H9 (cell line): ENCODE results near the gene FBXL20. TPM values are rescaled to one million over a fixed set of nuclear protein-coding genes. Genes with fewer than 3 reads are reported as not detected.
"Not testable (repeated sequence)": the region's sequence is repeated elsewhere in the genome, so short reads cannot be mapped to it uniquely, and the experiment has no call there.

Experiments used
- DNase-seq: peaks from one replicate; pipeline ENCODE4 v3.0.0-alpha.2; 2017
- H2AFZ ChIP-seq: one replicate; pipeline ENCODE4 v1.6.1; 2013; ENCODE audit warnings: mild to moderate bottlenecking, low read length, control low read depth, moderate library complexity
- H2AK5ac ChIP-seq: 2 replicates; pipeline ENCODE4 v1.6.1; 2013; ENCODE audit warnings: low read length, control low read depth, mixed read lengths; ENCODE audit not compliant: insufficient read length
- H2BK120ac ChIP-seq: one replicate; pipeline ENCODE4 v1.6.1; 2013; ENCODE audit warnings: low read depth, mild to moderate bottlenecking, low read length, control low read depth, inconsistent platforms; ENCODE audit not compliant: poor library complexity, severe bottlenecking
- H2BK12ac ChIP-seq: 2 replicates; pipeline ENCODE4 v1.6.1; 2013; ENCODE audit warnings: low read length, control low read depth, mixed read lengths, low read depth; ENCODE audit not compliant: insufficient read length
- H2BK15ac ChIP-seq: 2 replicates; pipeline ENCODE4 v1.6.1; 2013; ENCODE audit warnings: low read depth, low read length, control low read depth
- H2BK20ac ChIP-seq: one replicate; pipeline ENCODE4 v1.6.1; 2013; ENCODE audit warnings: low read depth, mild to moderate bottlenecking, low read length, control low read depth, inconsistent platforms; ENCODE audit not compliant: poor library complexity, severe bottlenecking
- H2BK5ac ChIP-seq: 2 replicates; pipeline ENCODE4 v1.6.1; 2013; ENCODE audit warnings: low read length, control low read depth, mixed read lengths; ENCODE audit not compliant: insufficient read length
- H3K14ac ChIP-seq: 2 replicates; pipeline ENCODE4 v1.6.1; 2013; ENCODE audit warnings: low read length, control low read depth; ENCODE audit not compliant: insufficient read depth
- H3K18ac ChIP-seq: 2 replicates; pipeline ENCODE4 v1.6.1; 2013; ENCODE audit warnings: low read depth, mild to moderate bottlenecking, mixed read lengths, low read length, control low read depth; ENCODE audit not compliant: insufficient read length
- H3K23ac ChIP-seq: 2 replicates; pipeline ENCODE4 v1.6.1; 2013; ENCODE audit warnings: low read length, control low read depth, mixed read lengths, low read depth; ENCODE audit not compliant: insufficient read length
- H3K23me2 ChIP-seq: 2 replicates; pipeline ENCODE4 v1.6.1; 2013; ENCODE audit warnings: low read depth, mild to moderate bottlenecking, mixed read lengths, low read length, control low read depth; ENCODE audit not compliant: insufficient read length, poor library complexity, severe bottlenecking
- H3K27ac ChIP-seq: 2 replicates; pipeline ENCODE4 v1.5.1; 2013; ENCODE audit warnings: low read length, control low read depth, mixed read lengths, low read depth; ENCODE audit not compliant: insufficient read length
- H3K27me3 ChIP-seq: 2 replicates; pipeline ENCODE4 v1.6.1; 2013; ENCODE audit warnings: low read length, control low read depth, inconsistent platforms; ENCODE audit not compliant: insufficient read depth
- H3K4ac ChIP-seq: 2 replicates; pipeline ENCODE4 v1.6.1; 2013; ENCODE audit warnings: low read depth, mild to moderate bottlenecking, control low read depth, inconsistent platforms, low read length, moderate library complexity
- H3K4me1 ChIP-seq: 2 replicates; pipeline ENCODE4 v1.6.1; 2013; ENCODE audit warnings: low read length, control low read depth, inconsistent platforms; ENCODE audit not compliant: insufficient read depth
- H3K4me2 ChIP-seq: 2 replicates; pipeline ENCODE4 v1.6.1; 2013; ENCODE audit warnings: low read length, control low read depth, mixed read lengths; ENCODE audit not compliant: insufficient read length, insufficient read depth
- H3K56ac ChIP-seq: 2 replicates; pipeline ENCODE4 v1.6.1; 2013; ENCODE audit warnings: low read depth, mild to moderate bottlenecking, mixed read lengths, low read length, control low read depth; ENCODE audit not compliant: insufficient read length
- H3K79me1 ChIP-seq: 2 replicates; pipeline ENCODE4 v1.6.1; 2013; ENCODE audit warnings: low read depth, mild to moderate bottlenecking, moderate library complexity, low read length, control low read depth, inconsistent platforms; ENCODE audit not compliant: insufficient read depth, poor library complexity, severe bottlenecking
- H3K79me2 ChIP-seq: 2 replicates; pipeline ENCODE4 v1.6.1; 2013; ENCODE audit warnings: low read length, control low read depth, inconsistent platforms; ENCODE audit not compliant: insufficient read depth
- H3K9ac ChIP-seq: 2 replicates; pipeline ENCODE4 v1.6.1; 2013; ENCODE audit warnings: low read length, control low read depth, mixed read lengths; ENCODE audit not compliant: insufficient read length; ENCODE audit errors: extremely low read depth
- H3K9me3 ChIP-seq: one replicate; pipeline ENCODE4 v1.6.1; 2013; ENCODE audit warnings: low read depth, low read length, inconsistent platforms; ENCODE audit not compliant: control insufficient read depth
- H3T11ph ChIP-seq: one replicate; pipeline ENCODE4 v1.6.1; 2013; ENCODE audit warnings: mild to moderate bottlenecking, low read length, control low read depth, inconsistent platforms
- H4K20me1 ChIP-seq: one replicate; pipeline ENCODE4 v1.6.1; 2013; ENCODE audit not compliant: control insufficient read depth, insufficient read length, insufficient read depth
- H4K5ac ChIP-seq: 2 replicates; pipeline ENCODE4 v1.6.1; 2013; ENCODE audit warnings: low read depth, mild to moderate bottlenecking, mixed read lengths, low read length, control low read depth; ENCODE audit not compliant: insufficient read length
- H4K8ac ChIP-seq: replicated peaks from 2 replicates; pipeline ENCODE4 v1.6.1; 2013; ENCODE audit warnings: low read length, control low read depth, mixed read lengths, low read depth; ENCODE audit not compliant: insufficient read length
- H4K91ac ChIP-seq: 2 replicates; pipeline ENCODE4 v1.6.1; 2013; ENCODE audit warnings: low read depth, mild to moderate bottlenecking, moderate library complexity, mixed read lengths, low read length, control low read depth; ENCODE audit not compliant: insufficient read length
- H3K27ac Mint-ChIP-seq, 3 experiments: 2 replicates in 2 of 3; 3 replicates in 1 of 3; pipeline ENCODE4 v1.8.0; 2020 to 2021; ENCODE audit warnings: mixed read lengths in 3 of 3, mild to moderate bottlenecking in 1 of 3, moderate library complexity in 1 of 3
- H3K27me3 Mint-ChIP-seq: 2 replicates; pipeline ENCODE4 v1.8.0; 2021; ENCODE audit warnings: low read depth, mild to moderate bottlenecking, moderate library complexity, mixed read lengths
- H3K36me3 Mint-ChIP-seq, 3 experiments: 2 replicates in 2 of 3; 3 replicates in 1 of 3; pipeline ENCODE4 v1.8.0; 2020 to 2021; ENCODE audit warnings: low read depth in 3 of 3, mixed read lengths in 3 of 3; ENCODE audit not compliant: insufficient read depth in 1 of 3
- H3K4me1 Mint-ChIP-seq, 2 experiments: 2 replicates each; pipeline ENCODE4 v1.8.0; 2020; ENCODE audit warnings: mixed read lengths in 2 of 2
- H3K4me3 Mint-ChIP-seq, 2 experiments: 2 replicates in 1 of 2; 3 replicates in 1 of 2; pipeline ENCODE4 v1.8.0; 2020 to 2021; ENCODE audit warnings: mild to moderate bottlenecking in 2 of 2, mixed read lengths in 2 of 2, moderate library complexity in 1 of 2
- H3K9me3 Mint-ChIP-seq, 2 experiments: 2 replicates in 1 of 2; 3 replicates in 1 of 2; pipeline ENCODE4 v1.8.0; 2020; ENCODE audit warnings: mild to moderate bottlenecking in 2 of 2, mixed read lengths in 2 of 2, moderate library complexity in 1 of 2
- WGBS: extraction: QIAGEN DNeasy Blood & Tissue Kit; methylation state at CpG from one replicate; pipeline ENCODE4 v1.1.7; 2013; ENCODE audit warnings: missing lambda C conversion rate, low lambda C conversion rate, mixed read lengths; ENCODE audit not compliant: insufficient read length; ENCODE audit errors: extremely low coverage; 5-methylcytosine and 5-hydroxymethylcytosine counted together
- total RNA-seq: library from RNA; stranded (reverse); gene quantifications from 2 replicates; pipeline ENCODE4 v1.2.1, GENCODE V29; 2021
- TF ChIP-seq, protein P1 (sequence below): fragments of 200-600 bp; sonication (generic); conservative IDR thresholded peaks from 3 replicates; pipeline ENCODE4 v1.8.0; 2021; ENCODE audit warnings: antibody characterized with exemption, mild to moderate bottlenecking

FBXL20 gene
- total RNA-seq, 1 experiment from 2014 or later: 18.4 TPM

DNA sequence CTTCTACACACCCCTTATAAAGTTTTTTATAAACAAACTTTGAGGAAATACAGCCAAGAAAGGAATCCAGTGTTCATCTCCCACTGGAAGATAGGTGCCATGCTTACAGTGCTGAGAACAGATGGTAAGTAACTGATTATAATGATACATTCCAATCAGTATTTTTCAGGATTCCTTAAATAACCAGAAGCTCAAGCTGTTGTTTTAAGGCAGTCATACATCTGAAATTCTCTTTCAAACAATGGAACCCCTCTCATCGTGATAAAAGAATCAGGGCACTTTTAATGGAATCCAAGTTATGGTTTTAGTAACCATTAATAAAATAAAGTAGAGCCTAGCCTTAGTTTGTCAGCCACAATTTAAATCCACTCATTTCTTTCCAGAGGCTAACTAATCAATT is 119.6 kb downstream of the FBXL20 start:
- H3K4me1 Mint-ChIP-seq: peaks cover 3 to 7% of the 10 kb centered on the region in 2 experiments; a peak in 3 of 4 replicates
- H3K9me3 ChIP-seq: no peaks in the 10 kb centered on the region
- no peaks in the 10 kb centered on the region for H3K79me2 ChIP-seq
- no peak overlapping the region for H3K23ac ChIP-seq
- no peak overlapping the region for H3K18ac ChIP-seq
- peaks cover 0 to 4% (median 0%) of the 10 kb centered on the region in 3 experiments; a peak in 1 of 7 replicates for H3K36me3 Mint-ChIP-seq
- no peak overlapping the region for H2BK120ac ChIP-seq
- WGBS: no CpG with 5 or more reads among the region's 1 CpG
- no peak overlapping the region for H3K14ac ChIP-seq
- no peak overlapping the region for H4K8ac ChIP-seq
- no peak overlapping the region for H4K5ac ChIP-seq
- H2AFZ ChIP-seq: no peak overlapping the region
- H3K27me3 ChIP-seq: no peaks in the 10 kb centered on the region
- H3K27ac Mint-ChIP-seq: no peak overlapping the region
- H2AK5ac ChIP-seq: no peak overlapping the region
- no peak overlapping the region for H2BK12ac ChIP-seq
- H2BK5ac ChIP-seq: no peak overlapping the region
- no peaks in the 10 kb centered on the region for H3K79me1 ChIP-seq
- no peak overlapping the region for H3T11ph ChIP-seq
- H3K9ac ChIP-seq: no peak overlapping the region
- TF ChIP-seq, protein P1, sequence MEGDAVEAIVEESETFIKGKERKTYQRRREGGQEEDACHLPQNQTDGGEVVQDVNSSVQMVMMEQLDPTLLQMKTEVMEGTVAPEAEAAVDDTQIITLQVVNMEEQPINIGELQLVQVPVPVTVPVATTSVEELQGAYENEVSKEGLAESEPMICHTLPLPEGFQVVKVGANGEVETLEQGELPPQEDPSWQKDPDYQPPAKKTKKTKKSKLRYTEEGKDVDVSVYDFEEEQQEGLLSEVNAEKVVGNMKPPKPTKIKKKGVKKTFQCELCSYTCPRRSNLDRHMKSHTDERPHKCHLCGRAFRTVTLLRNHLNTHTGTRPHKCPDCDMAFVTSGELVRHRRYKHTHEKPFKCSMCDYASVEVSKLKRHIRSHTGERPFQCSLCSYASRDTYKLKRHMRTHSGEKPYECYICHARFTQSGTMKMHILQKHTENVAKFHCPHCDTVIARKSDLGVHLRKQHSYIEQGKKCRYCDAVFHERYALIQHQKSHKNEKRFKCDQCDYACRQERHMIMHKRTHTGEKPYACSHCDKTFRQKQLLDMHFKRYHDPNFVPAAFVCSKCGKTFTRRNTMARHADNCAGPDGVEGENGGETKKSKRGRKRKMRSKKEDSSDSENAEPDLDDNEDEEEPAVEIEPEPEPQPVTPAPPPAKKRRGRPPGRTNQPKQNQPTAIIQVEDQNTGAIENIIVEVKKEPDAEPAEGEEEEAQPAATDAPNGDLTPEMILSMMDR: no peak
- no peak overlapping the region for H2BK20ac ChIP-seq
- H3K4me3 Mint-ChIP-seq: no peak overlapping the region
- no peak overlapping the region for H3K4me2 ChIP-seq
- H3K23me2 ChIP-seq: no peaks in the 10 kb centered on the region
- no peaks in the 10 kb centered on the region for H3K9me3 Mint-ChIP-seq
- H2BK15ac ChIP-seq: no peak overlapping the region
- no peak overlapping the region for H3K4ac ChIP-seq
- H3K27ac ChIP-seq: no peak overlapping the region
- H4K20me1 ChIP-seq: no peaks in the 10 kb centered on the region
- no peak overlapping the region for H4K91ac ChIP-seq
- H3K56ac ChIP-seq: no peak overlapping the region
- DNase-seq: no peak
- no peaks in the 10 kb centered on the region for H3K27me3 Mint-ChIP-seq
- H3K4me1 ChIP-seq: no peaks in the 10 kb centered on the region

DNA sequence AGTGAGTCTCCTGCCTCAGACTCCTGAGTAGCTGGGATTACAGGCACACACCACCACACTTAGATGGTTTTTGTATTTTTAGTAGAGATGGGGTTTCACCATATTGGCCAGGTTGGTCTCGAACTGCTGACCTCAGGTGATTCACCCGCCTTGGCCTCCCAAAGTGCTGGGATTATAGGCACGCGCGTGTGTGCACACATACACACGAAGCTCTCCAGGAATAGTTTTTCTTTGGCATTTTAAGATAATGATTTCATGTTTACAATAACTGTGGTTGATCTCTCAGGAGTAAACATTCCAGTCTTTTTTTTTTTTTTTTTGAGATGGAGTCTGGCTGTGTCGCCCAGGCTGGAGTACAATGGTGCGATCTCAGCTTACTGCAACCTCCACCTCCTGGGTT is 123.2 kb downstream of the FBXL20 start:
- H3K79me1 ChIP-seq, H3K4me1 Mint-ChIP-seq, H4K91ac ChIP-seq, H3K27me3 Mint-ChIP-seq, H2BK120ac ChIP-seq, H4K5ac ChIP-seq, H3K23me2 ChIP-seq, H2AFZ ChIP-seq, H2AK5ac ChIP-seq, H3K9me3 Mint-ChIP-seq, H3K14ac ChIP-seq, H3K27ac Mint-ChIP-seq, H3K23ac ChIP-seq, H2BK20ac ChIP-seq, H3K27ac ChIP-seq, H3K4me1 ChIP-seq, H2BK5ac ChIP-seq, H3K9me3 ChIP-seq, H3K4ac ChIP-seq, H3K27me3 ChIP-seq, H3K9ac ChIP-seq, H4K20me1 ChIP-seq, H3K4me2 ChIP-seq, H3K79me2 ChIP-seq, H3K4me3 Mint-ChIP-seq, DNase-seq, H3K18ac ChIP-seq, H3T11ph ChIP-seq, H2BK15ac ChIP-seq, H4K8ac ChIP-seq, H2BK12ac ChIP-seq, H3K56ac ChIP-seq: not testable (repeated sequence)
- H3K36me3 Mint-ChIP-seq: peaks cover 0 to 17% (median 8%) of the 10 kb centered on the region in 3 experiments; a peak in 4 of 7 replicates
- WGBS: no CpG with 5 or more reads among the region's 8 CpGs
